Measurements from ENCODE around the gene FRAS1. TPM values are rescaled to one million over a fixed set of nuclear protein-coding genes. Genes with fewer than 3 reads are reported as not detected.

The FRAS1 gene
- total and polyA plus RNA-seq, 2 donors (not counting 1 experiment from before 2014, with no cell fraction given): 0.30 to 0.66 TPM

- H3K27ac ChIP-seq (ENCODE audit: insufficient read depth, low read length): no peak overlapping the region
- no peaks in the 10 kb centered on the region for H4K20me1 ChIP-seq (ENCODE audit: control insufficient read depth, extremely low read depth, insufficient read depth, low read length)
- H2AFZ ChIP-seq (ENCODE audit: low read length): no peak overlapping the region
- H3K4me1 ChIP-seq (ENCODE audit: control insufficient read depth, extremely low read depth, insufficient read depth, low read length): no peaks in the 10 kb centered on the region
- H3K27me3 ChIP-seq (ENCODE audit: control insufficient read depth, insufficient read depth, low read length): no peaks in the 10 kb centered on the region
- no peaks in the 10 kb centered on the region for H3K79me2 ChIP-seq (ENCODE audit: control insufficient read depth, insufficient read depth, low read length)
- TF ChIP-seq CTCF (conservative IDR thresholded peaks at IDR 0.05 in 1 of 2, IDR thresholded peaks at IDR 0.05 in 1 of 2; ENCODE audit: low read depth in 1 of 2, low read length in 2 of 2): no peak
- no peak for TF ChIP-seq EZH2 (IDR thresholded peaks at IDR 0.05; ENCODE audit: low read length, missing control alignments)
- H3K9me3 ChIP-seq (ENCODE audit: control insufficient read depth, insufficient read depth, low read depth, low read length): no peaks in the 10 kb centered on the region
- no peak overlapping the region for H3K4me3 ChIP-seq (replicated peaks in 1 of 4; ENCODE audit: control extremely low read depth in 1 of 4, insufficient read depth in 1 of 4, low read depth in 3 of 4, low read length in 4 of 4)
- H3K9ac ChIP-seq (ENCODE audit: insufficient read depth, low read length): no peak overlapping the region
- DNase-seq (ENCODE audit: low read depth in 2 of 2): no peak
- no peak overlapping the region for H3K4me2 ChIP-seq (ENCODE audit: extremely low read depth, insufficient read depth, low read length)
- H3K36me3 ChIP-seq (ENCODE audit: control insufficient read depth, insufficient read depth, low read length): no peaks in the 10 kb centered on the region
Measured at GRCh38 chr4:78482281-78482680, 425.2 kb downstream of the FRAS1 start.

- no peak overlapping the region for H3K9ac ChIP-seq (ENCODE audit: insufficient read depth, low read length)
- DNase-seq (ENCODE audit: low read depth in 2 of 2): no peak
- TF ChIP-seq CTCF (conservative IDR thresholded peaks at IDR 0.05 in 1 of 2, IDR thresholded peaks at IDR 0.05 in 1 of 2; ENCODE audit: low read depth in 1 of 2, low read length in 2 of 2): no peak
- TF ChIP-seq EZH2 (IDR thresholded peaks at IDR 0.05; ENCODE audit: low read length, missing control alignments): no peak
Measured at GRCh38 chr4:78483811-78484210, 426.7 kb downstream of the FRAS1 start.

GRCh38 chr4:78484574-78484973 is 427.5 kb downstream of the FRAS1 start:
- no peak for DNase-seq (ENCODE audit: low read depth in 2 of 2)
- no peak overlapping the region for H3K4me2 ChIP-seq (ENCODE audit: extremely low read depth, insufficient read depth, low read length)
- no peak for TF ChIP-seq CTCF (conservative IDR thresholded peaks at IDR 0.05 in 1 of 2, IDR thresholded peaks at IDR 0.05 in 1 of 2; ENCODE audit: low read depth in 1 of 2, low read length in 2 of 2)
- no peak for TF ChIP-seq EZH2 (IDR thresholded peaks at IDR 0.05; ENCODE audit: low read length, missing control alignments)
- no peak overlapping the region for H3K27ac ChIP-seq (ENCODE audit: insufficient read depth, low read length)
- H4K20me1 ChIP-seq (ENCODE audit: control insufficient read depth, extremely low read depth, insufficient read depth, low read length): no peaks in the 10 kb centered on the region
- H3K27me3 ChIP-seq (ENCODE audit: control insufficient read depth, insufficient read depth, low read length): no peaks in the 10 kb centered on the region
- no peaks in the 10 kb centered on the region for H3K79me2 ChIP-seq (ENCODE audit: control insufficient read depth, insufficient read depth, low read length)
- H3K9ac ChIP-seq (ENCODE audit: insufficient read depth, low read length): no peak overlapping the region
- H3K9me3 ChIP-seq (ENCODE audit: control insufficient read depth, insufficient read depth, low read depth, low read length): no peaks in the 10 kb centered on the region
- no peak overlapping the region for H3K4me3 ChIP-seq (replicated peaks in 1 of 4; ENCODE audit: control extremely low read depth in 1 of 4, insufficient read depth in 1 of 4, low read depth in 3 of 4, low read length in 4 of 4)
- no peak overlapping the region for H2AFZ ChIP-seq (ENCODE audit: low read length)
- no peaks in the 10 kb centered on the region for H3K36me3 ChIP-seq (ENCODE audit: control insufficient read depth, insufficient read depth, low read length)
- H3K4me1 ChIP-seq (ENCODE audit: control insufficient read depth, extremely low read depth, insufficient read depth, low read length): no peaks in the 10 kb centered on the region

More at GRCh38 chr4:78483811-78484210, 426.7 kb downstream of the FRAS1 start:
- no peaks in the 10 kb centered on the region for H3K4me1 ChIP-seq (ENCODE audit: control insufficient read depth, extremely low read depth, insufficient read depth, low read length)
- no peaks in the 10 kb centered on the region for H3K79me2 ChIP-seq (ENCODE audit: control insufficient read depth, insufficient read depth, low read length)
- no peaks in the 10 kb centered on the region for H3K27me3 ChIP-seq (ENCODE audit: control insufficient read depth, insufficient read depth, low read length)
- H3K4me2 ChIP-seq (ENCODE audit: extremely low read depth, insufficient read depth, low read length): no peak overlapping the region
- H3K27ac ChIP-seq (ENCODE audit: insufficient read depth, low read length): no peak overlapping the region
- no peaks in the 10 kb centered on the region for H3K36me3 ChIP-seq (ENCODE audit: control insufficient read depth, insufficient read depth, low read length)
- H3K4me3 ChIP-seq (replicated peaks in 1 of 4; ENCODE audit: control extremely low read depth in 1 of 4, insufficient read depth in 1 of 4, low read depth in 3 of 4, low read length in 4 of 4): no peak overlapping the region
- H4K20me1 ChIP-seq (ENCODE audit: control insufficient read depth, extremely low read depth, insufficient read depth, low read length): no peaks in the 10 kb centered on the region
- no peaks in the 10 kb centered on the region for H3K9me3 ChIP-seq (ENCODE audit: control insufficient read depth, insufficient read depth, low read depth, low read length)
- no peak overlapping the region for H2AFZ ChIP-seq (ENCODE audit: low read length)

Measured in fibroblast of lung (primary cell).